ENCODE results near the gene BCAS3.

DNA sequence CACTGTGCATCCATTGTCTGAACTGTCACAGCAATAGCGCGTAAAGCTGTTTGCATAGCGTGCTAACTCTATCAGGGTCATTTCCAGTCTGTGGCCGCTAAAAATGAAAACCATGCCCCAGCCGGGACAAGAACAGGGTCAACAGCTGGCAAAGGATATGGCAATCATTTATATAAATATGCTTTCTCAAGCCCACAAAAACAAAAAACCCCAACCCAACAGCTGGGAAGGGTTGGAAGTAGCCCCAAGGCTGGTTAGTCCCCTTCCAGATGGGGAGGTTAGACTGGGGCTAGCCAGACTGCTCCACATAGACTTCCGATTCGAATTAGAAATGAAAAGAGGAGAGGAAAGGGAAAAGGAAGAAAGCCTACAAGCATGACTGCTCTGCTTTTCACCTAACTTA lies 518.7 kb downstream of the BCAS3 start:
- no peak for TF ChIP-seq POLR2A (IDR thresholded peaks at IDR 0.05)
- TF ChIP-seq, protein P1, sequence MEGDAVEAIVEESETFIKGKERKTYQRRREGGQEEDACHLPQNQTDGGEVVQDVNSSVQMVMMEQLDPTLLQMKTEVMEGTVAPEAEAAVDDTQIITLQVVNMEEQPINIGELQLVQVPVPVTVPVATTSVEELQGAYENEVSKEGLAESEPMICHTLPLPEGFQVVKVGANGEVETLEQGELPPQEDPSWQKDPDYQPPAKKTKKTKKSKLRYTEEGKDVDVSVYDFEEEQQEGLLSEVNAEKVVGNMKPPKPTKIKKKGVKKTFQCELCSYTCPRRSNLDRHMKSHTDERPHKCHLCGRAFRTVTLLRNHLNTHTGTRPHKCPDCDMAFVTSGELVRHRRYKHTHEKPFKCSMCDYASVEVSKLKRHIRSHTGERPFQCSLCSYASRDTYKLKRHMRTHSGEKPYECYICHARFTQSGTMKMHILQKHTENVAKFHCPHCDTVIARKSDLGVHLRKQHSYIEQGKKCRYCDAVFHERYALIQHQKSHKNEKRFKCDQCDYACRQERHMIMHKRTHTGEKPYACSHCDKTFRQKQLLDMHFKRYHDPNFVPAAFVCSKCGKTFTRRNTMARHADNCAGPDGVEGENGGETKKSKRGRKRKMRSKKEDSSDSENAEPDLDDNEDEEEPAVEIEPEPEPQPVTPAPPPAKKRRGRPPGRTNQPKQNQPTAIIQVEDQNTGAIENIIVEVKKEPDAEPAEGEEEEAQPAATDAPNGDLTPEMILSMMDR (IDR thresholded peaks at IDR 0.05): no peak

Data from ovary (tissue), 3 donors.